Brain microvascular endothelial cell (primary cell): ENCODE results near the gene CD300H.

Experiments used
- DNase-seq: peaks from one replicate; pipeline ENCODE4 v3.0.0-alpha.2; 2020
- H3K27ac ChIP-seq: fragments of 250-450 bp; sonication (Bioruptor Pico); 2 replicates; pipeline ENCODE4 v1.5.1; 2020; ENCODE audit warnings: mild to moderate bottlenecking, moderate library complexity
- H3K27me3 ChIP-seq: fragments of 250-450 bp; sonication (Bioruptor Pico); replicated peaks from 2 replicates; pipeline ENCODE4 v1.5.1; 2020; ENCODE audit warnings: mild to moderate bottlenecking
- H3K36me3 ChIP-seq: fragments of 250-450 bp; sonication (Bioruptor Pico); replicated peaks from 2 replicates; pipeline ENCODE4 v1.5.1; 2020; ENCODE audit warnings: mild to moderate bottlenecking
- H3K4me3 ChIP-seq: 2 replicates; pipeline ENCODE4 v1.5.1; 2011; ENCODE audit warnings: low read depth, mild to moderate bottlenecking, control low read depth, low read length, moderate library complexity
- in situ Hi-C: cut with HindIII; loops from 2 replicates; pipeline ENCODE4 v1.10.0; 2017; ENCODE audit warnings: low sequenced_read_pairs, low pct_ligation_motif_present
- TF ChIP-seq, protein P1 (sequence below): IDR thresholded peaks from 2 replicates; pipeline ENCODE4 v1.5.1; 2011; ENCODE audit warnings: low read depth, mild to moderate bottlenecking, moderate library complexity, low read length, control low read depth, inconsistent platforms; ENCODE audit errors: missing control alignments

Gene CD300H

DNA sequence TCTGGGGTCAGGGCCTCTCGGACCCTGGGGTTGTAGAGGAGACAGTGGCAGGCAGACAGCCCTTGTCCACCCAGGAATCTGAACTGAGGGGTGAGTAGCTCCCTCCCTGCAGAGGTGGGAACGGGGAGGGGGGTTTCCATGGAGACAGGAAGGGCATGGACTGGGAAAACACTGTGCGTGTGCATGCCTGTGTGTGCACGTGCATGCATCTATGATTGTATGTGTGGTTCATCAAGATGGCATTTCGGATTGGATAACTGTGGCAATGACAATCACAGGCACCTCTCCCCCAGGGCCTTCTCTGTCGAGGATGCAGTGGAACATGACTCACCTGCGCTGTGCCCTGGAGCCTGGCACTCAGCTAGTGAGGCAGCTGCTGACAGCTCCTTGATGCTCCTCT is 15.3 kb downstream of the CD300H start:
- Histone ChIP-seq H3K27me3 (no peaks in the 10 kb centered on the region), H3K4me3 (no peak overlapping the region), H3K36me3 (no peaks in the 10 kb centered on the region), H3K27ac (no peak overlapping the region)
- in situ Hi-C loops: no loop called here
- DNase-seq: no peak
- TF ChIP-seq, protein P1, sequence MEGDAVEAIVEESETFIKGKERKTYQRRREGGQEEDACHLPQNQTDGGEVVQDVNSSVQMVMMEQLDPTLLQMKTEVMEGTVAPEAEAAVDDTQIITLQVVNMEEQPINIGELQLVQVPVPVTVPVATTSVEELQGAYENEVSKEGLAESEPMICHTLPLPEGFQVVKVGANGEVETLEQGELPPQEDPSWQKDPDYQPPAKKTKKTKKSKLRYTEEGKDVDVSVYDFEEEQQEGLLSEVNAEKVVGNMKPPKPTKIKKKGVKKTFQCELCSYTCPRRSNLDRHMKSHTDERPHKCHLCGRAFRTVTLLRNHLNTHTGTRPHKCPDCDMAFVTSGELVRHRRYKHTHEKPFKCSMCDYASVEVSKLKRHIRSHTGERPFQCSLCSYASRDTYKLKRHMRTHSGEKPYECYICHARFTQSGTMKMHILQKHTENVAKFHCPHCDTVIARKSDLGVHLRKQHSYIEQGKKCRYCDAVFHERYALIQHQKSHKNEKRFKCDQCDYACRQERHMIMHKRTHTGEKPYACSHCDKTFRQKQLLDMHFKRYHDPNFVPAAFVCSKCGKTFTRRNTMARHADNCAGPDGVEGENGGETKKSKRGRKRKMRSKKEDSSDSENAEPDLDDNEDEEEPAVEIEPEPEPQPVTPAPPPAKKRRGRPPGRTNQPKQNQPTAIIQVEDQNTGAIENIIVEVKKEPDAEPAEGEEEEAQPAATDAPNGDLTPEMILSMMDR: no peak

GRCh38 chr17:74550602-74551001 is 16.7 kb downstream of the CD300H start:
- H3K36me3 ChIP-seq: no peaks in the 10 kb centered on the region
- TF ChIP-seq, protein P1: no peak
- H3K4me3 ChIP-seq: no peak overlapping the region
- no peak overlapping the region for H3K27ac ChIP-seq
- no peak for DNase-seq
- in situ Hi-C loops: no loop called here
- no peaks in the 10 kb centered on the region for H3K27me3 ChIP-seq

GRCh38 chr17:74549343-74549742 is 18.0 kb downstream of the CD300H start:
- Histone ChIP-seq H3K36me3 (no peaks in the 10 kb centered on the region), H3K27ac (no peak overlapping the region), H3K27me3 (no peaks in the 10 kb centered on the region), H3K4me3 (no peak overlapping the region)
- in situ Hi-C loops: no loop called here
- TF ChIP-seq, protein P1: no peak
- no peak for DNase-seq

- H3K27ac ChIP-seq: no peak overlapping the region
- in situ Hi-C loops: no loop called here
- no peaks in the 10 kb centered on the region for H3K36me3 ChIP-seq
- TF ChIP-seq, protein P1: no peak
- DNase-seq: no peak
- no peaks in the 10 kb centered on the region for H3K27me3 ChIP-seq
- no peak overlapping the region for H3K4me3 ChIP-seq
These were observed 19.6 kb downstream of the CD300H start for GRCh38 chr17:74547736-74548135.

- no peak for DNase-seq
- no peak overlapping the region for H3K4me3 ChIP-seq
- TF ChIP-seq, protein P1: no peak
- in situ Hi-C loops: no loop called here
- H3K36me3 ChIP-seq: no peaks in the 10 kb centered on the region
- H3K27ac ChIP-seq: no peak overlapping the region
- H3K27me3 ChIP-seq: no peaks in the 10 kb centered on the region
These were observed 20.0 kb downstream of the CD300H start for GRCh38 chr17:74547264-74547663.

- in situ Hi-C loops: no loop called here
- no peak for DNase-seq
- H3K36me3 ChIP-seq: no peaks in the 10 kb centered on the region
- H3K4me3 ChIP-seq: no peak overlapping the region
- TF ChIP-seq, protein P1: no peak
- H3K27ac ChIP-seq: no peak overlapping the region
- H3K27me3 ChIP-seq: no peaks in the 10 kb centered on the region
These were observed 20.7 kb downstream of the CD300H start for GRCh38 chr17:74546586-74546985.
